ENCODE data around the gene OSBP2.
"Not testable (repeated sequence)": the region's sequence is repeated elsewhere in the genome, so short reads cannot be mapped to it uniquely, and the experiment has no call there.

The OSBP2 gene

GRCh38 chr22:30680991-30681770 lies 13.5 kb upstream of the OSBP2 start:
- no peak for DNase-seq

- DNase-seq: no peak
These were observed 12.8 kb upstream of the OSBP2 start for GRCh38 chr22:30681831-30682230.

- no peak for DNase-seq
These were observed 9.5 kb upstream of the OSBP2 start for GRCh38 chr22:30685178-30685577.

GRCh38 chr22:30687358-30687757 lies 7.3 kb upstream of the OSBP2 start:
- DNase-seq: no peak

- no peak for DNase-seq
These were observed 5.1 kb upstream of the OSBP2 start for GRCh38 chr22:30689622-30690021.

- no peak for DNase-seq
These were observed 3.5 kb upstream of the OSBP2 start for GRCh38 chr22:30691204-30691603.

- DNase-seq: no peak
These were observed 469 bp upstream of the OSBP2 start for GRCh38 chr22:30694171-30694639.

GRCh38 chr22:30695351-30695851 lies 727 bp downstream of the OSBP2 start:
- DNase-seq: no peak

GRCh38 chr22:30695871-30696655 lies 1.4 kb downstream of the OSBP2 start:
- DNase-seq: no peak

- DNase-seq: no peak
These were observed 3.3 kb downstream of the OSBP2 start for GRCh38 chr22:30697975-30698374.

- DNase-seq: peak; percentile 46
These were observed 7.2 kb downstream of the OSBP2 start for GRCh38 chr22:30701872-30702271.

- DNase-seq: no peak
These were observed 8.2 kb downstream of the OSBP2 start for GRCh38 chr22:30702856-30703255.

GRCh38 chr22:30704978-30705377 lies 10.3 kb downstream of the OSBP2 start:
- DNase-seq: no peak

- DNase-seq: peak; percentile 93
These were observed 11.3 kb downstream of the OSBP2 start for GRCh38 chr22:30705710-30706651.

GRCh38 chr22:30709980-30710379 lies 15.3 kb downstream of the OSBP2 start:
- not testable (repeated sequence) for DNase-seq

GRCh38 chr22:30712094-30712493 lies 17.4 kb downstream of the OSBP2 start:
- DNase-seq: no peak

- DNase-seq: no peak
These were observed 19.4 kb downstream of the OSBP2 start for GRCh38 chr22:30714062-30714461.

GRCh38 chr22:30717331-30717921 lies 22.8 kb downstream of the OSBP2 start:
- DNase-seq: peak; percentile 80

GRCh38 chr22:30717952-30718351 lies 23.3 kb downstream of the OSBP2 start:
- DNase-seq: no peak

- no peak for DNase-seq
These were observed 23.8 kb downstream of the OSBP2 start for GRCh38 chr22:30718491-30718890.

- DNase-seq: no peak
These were observed 24.3 kb downstream of the OSBP2 start for GRCh38 chr22:30718938-30719337.

GRCh38 chr22:30720263-30720837 lies 25.7 kb downstream of the OSBP2 start:
- no peak for DNase-seq

Data from fibroblast of upper back skin (primary cell).